ENCODE data around the gene HOOK2. TPM values are rescaled to one million over a fixed set of nuclear protein-coding genes. Genes with fewer than 3 reads are reported as not detected.

HOOK2 gene
- total and polyA plus RNA-seq, 9 of the 15 experiments (the other 6 are each of a cell fraction or from before 2014, with no cell fraction given), result 1.3 to 17.2 (median 9.9) TPM

GRCh38 chr19:12736995-12737834, 38.1 kb downstream of the HOOK2 start, which contains the start of gene GET3 (continued):
- no peak for TF ChIP-seq ZNF655 (CRISPR knock-in tag; IDR thresholded peaks at IDR 0.05)
- TF ChIP-seq ZNF239 (CRISPR knock-in tag; IDR thresholded peaks at IDR 0.05), result peak; percentile 14; the same call in 1 of the 2 replicates
- no peak for TF ChIP-seq CBX5 (IDR thresholded peaks at IDR 0.05; ENCODE audit: borderline replicate concordance, low read depth)
- TF ChIP-seq FOXM1 (IDR thresholded peaks at IDR 0.05; ENCODE audit: low read depth), result peak; percentile 76
- no peak for TF ChIP-seq FOXM1 (CRISPR knock-in tag; IDR thresholded peaks at IDR 0.05; ENCODE audit: low read depth)
- no peak; the same call in 1 of the 2 replicates for TF ChIP-seq MGA (IDR thresholded peaks at IDR 0.05)
- TF ChIP-seq FOXK2 (conservative IDR thresholded peaks at IDR 0.05 in 1 of 2, IDR thresholded peaks at IDR 0.05 in 1 of 2; ENCODE audit: low read depth in 2 of 2), result peak; percentile 44 to 99; a peak in 3 of 4 replicates
- TF ChIP-seq ZHX1 (conservative IDR thresholded peaks at IDR 0.05; ENCODE audit: low read length), result no peak; the same call in 1 of the 2 replicates
- TF ChIP-seq KDM5B (IDR thresholded peaks at IDR 0.05; ENCODE audit: insufficient replicate concordance, low read depth, low read length), result peak; percentile 91
